ENCODE results near the gene AOPEP. TPM values are rescaled to one million over a fixed set of nuclear protein-coding genes. Genes with fewer than 3 reads are reported as not detected.

Gene AOPEP
- total and polyA plus RNA-seq, 7 donors: 28.0 to 490 (median 184) TPM

DNA sequence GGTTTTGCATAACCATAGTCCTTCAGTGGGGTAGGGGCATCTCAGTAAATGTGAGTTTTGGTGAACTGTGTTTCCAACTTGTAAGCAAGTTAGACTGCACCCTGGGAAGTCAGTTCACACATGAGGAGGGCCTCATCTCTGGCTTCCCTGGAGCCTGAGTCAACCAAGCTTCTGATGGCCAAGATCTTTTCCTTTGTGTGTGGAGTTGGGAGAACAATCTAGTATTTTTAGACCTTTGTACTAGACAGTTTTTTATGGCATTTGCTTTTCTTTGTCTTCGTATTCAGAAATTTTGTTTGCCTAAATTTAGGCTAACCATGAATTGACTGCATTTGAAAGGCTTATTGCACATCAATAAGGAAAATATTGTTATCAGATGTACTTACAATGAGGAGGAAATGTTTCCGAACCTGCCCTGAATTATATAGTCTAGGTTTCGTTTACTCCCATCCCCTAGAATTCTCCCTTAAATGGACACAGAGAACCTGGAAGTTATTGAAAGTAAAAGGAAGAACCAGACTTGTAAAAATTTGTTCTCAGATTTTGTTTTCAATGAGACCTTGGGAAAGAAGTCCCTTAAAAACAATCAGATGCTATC, 204.6 kb downstream of the AOPEP start:
- H3K36me3 ChIP-seq: no peaks in the 10 kb centered on the region
- 19 to 76% methylated on average over 3 of the region's 3 CpGs for WGBS, 2 donors
- H3K9me3 ChIP-seq: no peaks in the 10 kb centered on the region
- H3K27ac ChIP-seq: no peak overlapping the region
- no peak for TF ChIP-seq POLR2AphosphoS5 (IDR thresholded peaks at IDR 0.05)
- no peak overlapping the region for H3K4me3 ChIP-seq
- peaks cover 0 to 2% (median 0%) of the 10 kb centered on the region in 4 donors for H3K4me1 ChIP-seq
- intact Hi-C loops (cut with DNase I): no loop called here
- DNase-seq: no peak
- no peaks in the 10 kb centered on the region for H3K27me3 ChIP-seq

DNA sequence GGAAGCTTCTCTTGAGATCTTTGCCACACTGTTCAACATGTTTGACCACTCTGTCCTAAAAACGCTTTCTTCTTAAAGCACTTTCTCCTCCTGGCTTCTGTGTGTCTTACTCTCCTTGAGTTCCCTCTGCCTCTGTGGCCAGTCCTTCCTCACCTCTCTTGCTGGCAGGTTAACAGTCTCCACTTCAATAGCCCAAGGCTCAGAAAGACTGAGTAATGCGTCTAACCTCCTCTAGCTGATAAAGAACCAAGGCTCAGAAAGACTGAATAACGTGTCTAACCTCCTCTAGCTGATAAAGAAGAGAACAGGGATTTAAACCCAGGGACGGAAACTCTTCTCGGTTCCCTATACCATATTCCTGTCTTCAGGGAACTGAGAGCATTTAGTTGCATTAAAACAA, 205.2 kb downstream of the AOPEP start:
- 62 to 84% methylated on average over 5 of the region's 5 CpGs for WGBS, 2 donors
- DNase-seq: no peak
- Histone ChIP-seq H3K9me3 (no peaks in the 10 kb centered on the region), H3K4me3 (no peak overlapping the region), H3K4me1 (peaks cover 0 to 7% (median 5%) of the 10 kb centered on the region in 4 donors), H3K27ac (no peak overlapping the region), H3K27me3 (no peaks in the 10 kb centered on the region), H3K36me3 (no peaks in the 10 kb centered on the region)
- TF ChIP-seq EP300 (IDR thresholded peaks at IDR 0.05) (no peak), POLR2A (IDR thresholded peaks at IDR 0.05) (no peak), POLR2AphosphoS5 (IDR thresholded peaks at IDR 0.05) (no peak)
- TF ChIP-seq, protein P1, sequence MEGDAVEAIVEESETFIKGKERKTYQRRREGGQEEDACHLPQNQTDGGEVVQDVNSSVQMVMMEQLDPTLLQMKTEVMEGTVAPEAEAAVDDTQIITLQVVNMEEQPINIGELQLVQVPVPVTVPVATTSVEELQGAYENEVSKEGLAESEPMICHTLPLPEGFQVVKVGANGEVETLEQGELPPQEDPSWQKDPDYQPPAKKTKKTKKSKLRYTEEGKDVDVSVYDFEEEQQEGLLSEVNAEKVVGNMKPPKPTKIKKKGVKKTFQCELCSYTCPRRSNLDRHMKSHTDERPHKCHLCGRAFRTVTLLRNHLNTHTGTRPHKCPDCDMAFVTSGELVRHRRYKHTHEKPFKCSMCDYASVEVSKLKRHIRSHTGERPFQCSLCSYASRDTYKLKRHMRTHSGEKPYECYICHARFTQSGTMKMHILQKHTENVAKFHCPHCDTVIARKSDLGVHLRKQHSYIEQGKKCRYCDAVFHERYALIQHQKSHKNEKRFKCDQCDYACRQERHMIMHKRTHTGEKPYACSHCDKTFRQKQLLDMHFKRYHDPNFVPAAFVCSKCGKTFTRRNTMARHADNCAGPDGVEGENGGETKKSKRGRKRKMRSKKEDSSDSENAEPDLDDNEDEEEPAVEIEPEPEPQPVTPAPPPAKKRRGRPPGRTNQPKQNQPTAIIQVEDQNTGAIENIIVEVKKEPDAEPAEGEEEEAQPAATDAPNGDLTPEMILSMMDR (IDR thresholded peaks at IDR 0.05): no peak
- intact Hi-C loops (cut with DNase I): no loop called here

DNA sequence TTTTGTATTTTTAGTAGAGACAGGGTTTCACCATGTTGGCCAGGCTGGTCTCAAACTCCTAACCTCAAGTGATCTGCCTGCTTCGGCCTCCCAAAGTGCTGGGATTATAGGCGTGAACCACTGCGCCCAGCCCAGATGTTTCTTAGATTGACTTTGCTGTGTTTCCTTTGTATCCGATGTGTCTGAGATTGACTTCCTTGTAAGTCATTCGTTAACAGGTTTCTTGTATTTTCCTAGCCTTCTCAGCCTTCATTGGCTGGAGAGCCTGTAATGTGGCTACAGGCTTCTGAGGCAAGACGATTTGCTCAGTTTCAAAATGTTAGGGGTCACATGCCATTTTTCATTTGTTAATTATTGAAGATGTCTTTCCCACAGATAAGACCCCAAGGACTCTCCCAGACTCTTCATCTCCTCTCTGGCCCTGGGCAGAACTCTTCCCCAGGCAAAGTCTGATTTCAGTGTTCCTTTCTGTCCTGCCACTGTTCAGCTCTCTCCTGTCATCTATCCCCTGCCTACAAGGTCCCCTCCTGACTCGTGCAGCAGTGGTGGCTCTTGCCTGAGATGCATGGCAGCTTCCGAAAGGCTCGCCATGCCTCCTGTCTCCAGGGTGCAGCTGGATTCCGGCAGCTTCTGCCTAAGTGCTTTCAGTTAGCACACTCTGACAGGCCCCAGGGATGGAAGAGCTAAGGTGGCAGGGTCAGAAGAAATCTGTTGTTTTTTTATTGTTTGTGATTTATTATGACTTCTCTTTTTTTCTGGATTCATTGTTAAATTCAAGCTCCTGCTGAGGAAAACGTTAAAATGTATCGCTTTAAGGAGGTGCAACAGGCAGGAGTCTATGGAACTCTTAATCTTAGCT, 206.4 kb downstream of the AOPEP start:
- DNase-seq: no peak
- Histone ChIP-seq H3K4me3 (no peak overlapping the region), H3K36me3 (no peaks in the 10 kb centered on the region), H3K27me3 (no peaks in the 10 kb centered on the region), H3K27ac (no peak overlapping the region), H3K4me1 (peaks cover 0 to 17% (median 16%) of the 10 kb centered on the region in 4 donors), H3K9me3 (no peaks in the 10 kb centered on the region)
- 49 to 79% methylated on average over 12 of the region's 12 CpGs for WGBS, 2 donors
- TF ChIP-seq EP300 (IDR thresholded peaks at IDR 0.05) (no peak), POLR2A (IDR thresholded peaks at IDR 0.05) (no peak)
- TF ChIP-seq, protein P1 (IDR thresholded peaks at IDR 0.05): no peak
- intact Hi-C loops (cut with DNase I): no loop called here

DNA sequence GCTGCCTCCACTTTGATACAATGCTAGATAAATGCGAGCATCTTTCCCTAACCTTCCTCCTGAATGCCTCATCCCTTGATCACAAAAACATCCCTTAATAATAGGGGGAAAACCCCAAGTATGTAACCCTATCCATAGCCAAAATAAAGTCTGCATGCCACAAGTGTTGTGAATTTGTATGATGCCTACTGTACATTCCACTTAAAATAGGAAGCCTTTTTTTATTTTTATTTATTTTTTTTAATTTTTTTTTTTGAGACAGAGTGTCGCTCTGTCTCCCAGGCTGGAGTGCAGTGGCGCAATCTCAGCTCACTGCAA, 207.0 kb downstream of the AOPEP start:
- intact Hi-C loops (cut with DNase I): no loop called here
- 96 to 97% methylated on average over 3 of the region's 3 CpGs for WGBS, 2 donors
- Histone ChIP-seq H3K4me3 (no peak overlapping the region), H3K27ac (no peak overlapping the region), H3K9me3 (no peaks in the 10 kb centered on the region), H3K36me3 (no peaks in the 10 kb centered on the region), H3K4me1 (peaks cover 0 to 23% (median 19%) of the 10 kb centered on the region in 4 donors), H3K27me3 (no peaks in the 10 kb centered on the region)
- no peak for TF ChIP-seq POLR2AphosphoS5 (IDR thresholded peaks at IDR 0.05)
- TF ChIP-seq, protein P1 (IDR thresholded peaks at IDR 0.05): no peak
- TF ChIP-seq EP300 (IDR thresholded peaks at IDR 0.05): no peak
- no peak for DNase-seq

GRCh38 chr9:94934816-94935328, 208.4 kb downstream of the AOPEP start:
- Histone ChIP-seq H3K4me1 (peaks cover 0 to 23% (median 19%) of the 10 kb centered on the region in 4 donors), H3K27me3 (no peaks in the 10 kb centered on the region), H3K36me3 (no peaks in the 10 kb centered on the region), H3K4me3 (no peak overlapping the region), H3K9me3 (no peaks in the 10 kb centered on the region), H3K27ac (no peak overlapping the region)
- DNase-seq: no peak
- TF ChIP-seq POLR2A (IDR thresholded peaks at IDR 0.05): no peak
- TF ChIP-seq, protein P1 (IDR thresholded peaks at IDR 0.05): no peak
- no peak for TF ChIP-seq POLR2AphosphoS5 (IDR thresholded peaks at IDR 0.05)
- TF ChIP-seq EP300 (IDR thresholded peaks at IDR 0.05): no peak
- intact Hi-C loops (cut with DNase I): loop anchor here (5.0 kb wide), 1 partner anchor 57 kb away; no protein-coding TSS in a partner anchor
- 86 to 87% methylated on average over 9 of the region's 9 CpGs for WGBS, 2 donors

All from sigmoid colon (tissue), 7 donors.